ENCODE measurements around the gene CAMK2N1.

GRCh38 chr1:20528221-20528620 is 42.2 kb upstream of the CAMK2N1 start:
- TF ChIP-seq, protein P1, sequence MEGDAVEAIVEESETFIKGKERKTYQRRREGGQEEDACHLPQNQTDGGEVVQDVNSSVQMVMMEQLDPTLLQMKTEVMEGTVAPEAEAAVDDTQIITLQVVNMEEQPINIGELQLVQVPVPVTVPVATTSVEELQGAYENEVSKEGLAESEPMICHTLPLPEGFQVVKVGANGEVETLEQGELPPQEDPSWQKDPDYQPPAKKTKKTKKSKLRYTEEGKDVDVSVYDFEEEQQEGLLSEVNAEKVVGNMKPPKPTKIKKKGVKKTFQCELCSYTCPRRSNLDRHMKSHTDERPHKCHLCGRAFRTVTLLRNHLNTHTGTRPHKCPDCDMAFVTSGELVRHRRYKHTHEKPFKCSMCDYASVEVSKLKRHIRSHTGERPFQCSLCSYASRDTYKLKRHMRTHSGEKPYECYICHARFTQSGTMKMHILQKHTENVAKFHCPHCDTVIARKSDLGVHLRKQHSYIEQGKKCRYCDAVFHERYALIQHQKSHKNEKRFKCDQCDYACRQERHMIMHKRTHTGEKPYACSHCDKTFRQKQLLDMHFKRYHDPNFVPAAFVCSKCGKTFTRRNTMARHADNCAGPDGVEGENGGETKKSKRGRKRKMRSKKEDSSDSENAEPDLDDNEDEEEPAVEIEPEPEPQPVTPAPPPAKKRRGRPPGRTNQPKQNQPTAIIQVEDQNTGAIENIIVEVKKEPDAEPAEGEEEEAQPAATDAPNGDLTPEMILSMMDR (IDR thresholded peaks at IDR 0.05 in 8 of 11, conservative IDR thresholded peaks at IDR 0.05 in 3 of 11), result no peak
- TF ChIP-seq POLR2A (IDR thresholded peaks at IDR 0.05) (no peak), POLR2AphosphoS5 (IDR thresholded peaks at IDR 0.05) (no peak)
